Measurements from ENCODE around the gene FAM25G. TPM values are rescaled to one million over a fixed set of nuclear protein-coding genes. Genes with fewer than 3 reads are reported as not detected.

FAM25G gene
- total and polyA plus RNA-seq, 2 of the 8 experiments (the other 6 are each of a cell fraction or from before 2014, with no cell fraction given), result not detected

DNA sequence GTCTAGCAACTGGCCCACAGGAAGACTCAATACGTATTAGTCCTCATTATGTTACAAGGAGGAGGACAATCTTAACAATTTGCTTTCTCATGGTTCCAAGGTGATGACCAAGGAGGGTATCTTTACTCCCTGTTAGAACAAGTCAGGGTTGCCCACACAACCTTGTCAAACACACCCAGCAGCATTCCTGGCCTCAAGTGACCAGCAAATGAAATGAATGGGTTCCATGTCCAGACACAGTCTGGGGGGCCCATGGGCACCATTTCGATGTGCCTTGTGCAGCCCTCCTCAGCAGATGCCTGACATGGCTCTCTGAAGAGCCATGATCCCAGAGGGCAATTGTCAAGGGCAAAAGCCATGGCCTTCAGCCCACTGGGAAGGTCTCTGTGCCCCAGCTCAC lies 48.4 kb downstream of the FAM25G start (continued):
- TF ChIP-seq TAF7 (optimal IDR thresholded peaks at IDR 0.05; ENCODE audit: borderline replicate concordance, low read depth, low read length) (no peak), PHF8 (conservative IDR thresholded peaks at IDR 0.05; ENCODE audit: low read depth, low read length) (no peak), CBX5 (IDR thresholded peaks at IDR 0.05; ENCODE audit: low read depth, low read length) (no peak), RFX5 (IDR thresholded peaks at IDR 0.05; ENCODE audit: borderline replicate concordance, low read depth, low read length) (no peak)
- TF ChIP-seq, protein P1, sequence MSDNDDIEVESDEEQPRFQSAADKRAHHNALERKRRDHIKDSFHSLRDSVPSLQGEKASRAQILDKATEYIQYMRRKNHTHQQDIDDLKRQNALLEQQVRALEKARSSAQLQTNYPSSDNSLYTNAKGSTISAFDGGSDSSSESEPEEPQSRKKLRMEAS (IDR thresholded peaks at IDR 0.05), result no peak
- TF ChIP-seq, protein P2, sequence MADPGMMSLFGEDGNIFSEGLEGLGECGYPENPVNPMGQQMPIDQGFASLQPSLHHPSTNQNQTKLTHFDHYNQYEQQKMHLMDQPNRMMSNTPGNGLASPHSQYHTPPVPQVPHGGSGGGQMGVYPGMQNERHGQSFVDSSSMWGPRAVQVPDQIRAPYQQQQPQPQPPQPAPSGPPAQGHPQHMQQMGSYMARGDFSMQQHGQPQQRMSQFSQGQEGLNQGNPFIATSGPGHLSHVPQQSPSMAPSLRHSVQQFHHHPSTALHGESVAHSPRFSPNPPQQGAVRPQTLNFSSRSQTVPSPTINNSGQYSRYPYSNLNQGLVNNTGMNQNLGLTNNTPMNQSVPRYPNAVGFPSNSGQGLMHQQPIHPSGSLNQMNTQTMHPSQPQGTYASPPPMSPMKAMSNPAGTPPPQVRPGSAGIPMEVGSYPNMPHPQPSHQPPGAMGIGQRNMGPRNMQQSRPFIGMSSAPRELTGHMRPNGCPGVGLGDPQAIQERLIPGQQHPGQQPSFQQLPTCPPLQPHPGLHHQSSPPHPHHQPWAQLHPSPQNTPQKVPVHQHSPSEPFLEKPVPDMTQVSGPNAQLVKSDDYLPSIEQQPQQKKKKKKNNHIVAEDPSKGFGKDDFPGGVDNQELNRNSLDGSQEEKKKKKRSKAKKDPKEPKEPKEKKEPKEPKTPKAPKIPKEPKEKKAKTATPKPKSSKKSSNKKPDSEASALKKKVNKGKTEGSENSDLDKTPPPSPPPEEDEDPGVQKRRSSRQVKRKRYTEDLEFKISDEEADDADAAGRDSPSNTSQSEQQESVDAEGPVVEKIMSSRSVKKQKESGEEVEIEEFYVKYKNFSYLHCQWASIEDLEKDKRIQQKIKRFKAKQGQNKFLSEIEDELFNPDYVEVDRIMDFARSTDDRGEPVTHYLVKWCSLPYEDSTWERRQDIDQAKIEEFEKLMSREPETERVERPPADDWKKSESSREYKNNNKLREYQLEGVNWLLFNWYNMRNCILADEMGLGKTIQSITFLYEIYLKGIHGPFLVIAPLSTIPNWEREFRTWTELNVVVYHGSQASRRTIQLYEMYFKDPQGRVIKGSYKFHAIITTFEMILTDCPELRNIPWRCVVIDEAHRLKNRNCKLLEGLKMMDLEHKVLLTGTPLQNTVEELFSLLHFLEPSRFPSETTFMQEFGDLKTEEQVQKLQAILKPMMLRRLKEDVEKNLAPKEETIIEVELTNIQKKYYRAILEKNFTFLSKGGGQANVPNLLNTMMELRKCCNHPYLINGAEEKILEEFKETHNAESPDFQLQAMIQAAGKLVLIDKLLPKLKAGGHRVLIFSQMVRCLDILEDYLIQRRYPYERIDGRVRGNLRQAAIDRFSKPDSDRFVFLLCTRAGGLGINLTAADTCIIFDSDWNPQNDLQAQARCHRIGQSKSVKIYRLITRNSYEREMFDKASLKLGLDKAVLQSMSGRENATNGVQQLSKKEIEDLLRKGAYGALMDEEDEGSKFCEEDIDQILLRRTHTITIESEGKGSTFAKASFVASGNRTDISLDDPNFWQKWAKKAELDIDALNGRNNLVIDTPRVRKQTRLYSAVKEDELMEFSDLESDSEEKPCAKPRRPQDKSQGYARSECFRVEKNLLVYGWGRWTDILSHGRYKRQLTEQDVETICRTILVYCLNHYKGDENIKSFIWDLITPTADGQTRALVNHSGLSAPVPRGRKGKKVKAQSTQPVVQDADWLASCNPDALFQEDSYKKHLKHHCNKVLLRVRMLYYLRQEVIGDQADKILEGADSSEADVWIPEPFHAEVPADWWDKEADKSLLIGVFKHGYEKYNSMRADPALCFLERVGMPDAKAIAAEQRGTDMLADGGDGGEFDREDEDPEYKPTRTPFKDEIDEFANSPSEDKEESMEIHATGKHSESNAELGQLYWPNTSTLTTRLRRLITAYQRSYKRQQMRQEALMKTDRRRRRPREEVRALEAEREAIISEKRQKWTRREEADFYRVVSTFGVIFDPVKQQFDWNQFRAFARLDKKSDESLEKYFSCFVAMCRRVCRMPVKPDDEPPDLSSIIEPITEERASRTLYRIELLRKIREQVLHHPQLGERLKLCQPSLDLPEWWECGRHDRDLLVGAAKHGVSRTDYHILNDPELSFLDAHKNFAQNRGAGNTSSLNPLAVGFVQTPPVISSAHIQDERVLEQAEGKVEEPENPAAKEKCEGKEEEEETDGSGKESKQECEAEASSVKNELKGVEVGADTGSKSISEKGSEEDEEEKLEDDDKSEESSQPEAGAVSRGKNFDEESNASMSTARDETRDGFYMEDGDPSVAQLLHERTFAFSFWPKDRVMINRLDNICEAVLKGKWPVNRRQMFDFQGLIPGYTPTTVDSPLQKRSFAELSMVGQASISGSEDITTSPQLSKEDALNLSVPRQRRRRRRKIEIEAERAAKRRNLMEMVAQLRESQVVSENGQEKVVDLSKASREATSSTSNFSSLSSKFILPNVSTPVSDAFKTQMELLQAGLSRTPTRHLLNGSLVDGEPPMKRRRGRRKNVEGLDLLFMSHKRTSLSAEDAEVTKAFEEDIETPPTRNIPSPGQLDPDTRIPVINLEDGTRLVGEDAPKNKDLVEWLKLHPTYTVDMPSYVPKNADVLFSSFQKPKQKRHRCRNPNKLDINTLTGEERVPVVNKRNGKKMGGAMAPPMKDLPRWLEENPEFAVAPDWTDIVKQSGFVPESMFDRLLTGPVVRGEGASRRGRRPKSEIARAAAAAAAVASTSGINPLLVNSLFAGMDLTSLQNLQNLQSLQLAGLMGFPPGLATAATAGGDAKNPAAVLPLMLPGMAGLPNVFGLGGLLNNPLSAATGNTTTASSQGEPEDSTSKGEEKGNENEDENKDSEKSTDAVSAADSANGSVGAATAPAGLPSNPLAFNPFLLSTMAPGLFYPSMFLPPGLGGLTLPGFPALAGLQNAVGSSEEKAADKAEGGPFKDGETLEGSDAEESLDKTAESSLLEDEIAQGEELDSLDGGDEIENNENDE (IDR thresholded peaks at IDR 0.05; ENCODE audit: insufficient replicate concordance, low read length), result no peak
